Lower leg skin (tissue), 3 donors: ENCODE data around the gene IL24.

Experiments used
- CTCF ChIP-seq, 3 donors: fragments of 450-650 bp; IDR thresholded peaks; one replicate each; pipeline ENCODE4 v1.5.1; 2016; ENCODE audit warnings: antibody characterized with exemption in 3 of 3, mild to moderate bottlenecking in 3 of 3, moderate library complexity in 2 of 3
- POLR2A ChIP-seq, 2 donors: fragments of 450-650 bp; IDR thresholded peaks; one replicate each; pipeline ENCODE4 v1.6.1; 2016 to 2017; ENCODE audit warnings: antibody characterized with exemption in 2 of 2, mild to moderate bottlenecking in 1 of 2, moderate library complexity in 1 of 2

- TF ChIP-seq POLR2A (IDR thresholded peaks at IDR 0.05): no peak
- no peak for TF ChIP-seq CTCF (IDR thresholded peaks at IDR 0.05)
These were observed 34.5 kb downstream of the IL24 start for GRCh38 chr1:206931709-206932108.
